ENCODE measurements around the gene ACAD10. TPM values are rescaled to one million over a fixed set of nuclear protein-coding genes. Genes with fewer than 3 reads are reported as not detected.

ACAD10 gene
- total and polyA plus RNA-seq, 10 of the 15 experiments (the other 5 are each of a cell fraction or from before 2014, with no cell fraction given), result 2.9 to 21.9 (median 17.5) TPM

- H3K4me2 ChIP-seq (ENCODE audit: control insufficient read depth, insufficient read depth), result no peak overlapping the region
- intact Hi-C loops (cut with micrococcal nuclease; ENCODE audit: unreplicated experiment), result no loop called here
- no peak overlapping the region for H2AFZ ChIP-seq (ENCODE audit: control insufficient read depth, low read depth, low read length)
- H3K27ac ChIP-seq (ENCODE audit: control insufficient read depth, insufficient read depth), result no peak overlapping the region
- no peaks in the 10 kb centered on the region for H4K20me1 ChIP-seq (ENCODE audit: control insufficient read depth, insufficient read depth)
- BruUV-seq (replicated peaks), result no TSS peak
- no peak overlapping the region for H3K4me3 ChIP-seq
- 93% methylated on average over 7 of the region's 7 CpGs for WGBS (ENCODE audit: insufficient coverage, insufficient replicate concordance, low lambda C conversion rate, missing lambda C conversion rate)
- ChIA-PET RAD21 (ENCODE audit: unreplicated experiment) (interaction anchor here (0.7 kb wide), 1 partner anchor 64 kb away, joined by 3 read pairs; no protein-coding TSS in a partner anchor), POLR2A (no interaction called here), CTCF (no interaction called here), SMC1A (ENCODE audit: uncharacterized antibody, unreplicated experiment) (no interaction called here)
- H3K79me2 ChIP-seq (ENCODE audit: control insufficient read depth, insufficient read depth, low read length), result no peaks in the 10 kb centered on the region
- H3K36me3 ChIP-seq (ENCODE audit: control insufficient read depth in 2 of 2, insufficient read depth in 2 of 2, low read length in 1 of 2), result peaks cover 0 to 14% of the 10 kb centered on the region in 2 experiments; a peak in 3 of 4 replicates
- no peak for DNase-seq (ENCODE audit: low read depth, low spot score)
- H3K9ac ChIP-seq (ENCODE audit: control insufficient read depth, insufficient read depth, low read length), result no peak overlapping the region
- H3K4me1 ChIP-seq (ENCODE audit: control insufficient read depth, insufficient read depth, low read length), result no peaks in the 10 kb centered on the region
- no peak for FAIRE-seq
- TF ChIP-seq SMC3 (IDR thresholded peaks at IDR 0.05; ENCODE audit: borderline replicate concordance, low read length), result no peak
- TF ChIP-seq EGR1 (IDR thresholded peaks at IDR 0.05; ENCODE audit: borderline replicate concordance in 1 of 2, low read depth in 2 of 2, low read length in 2 of 2), result no peak
- no peak for TF ChIP-seq BACH1 (IDR thresholded peaks at IDR 0.05; ENCODE audit: borderline replicate concordance)
- TF ChIP-seq ASH2L (IDR thresholded peaks at IDR 0.05; ENCODE audit: borderline replicate concordance, low read depth), result no peak
- no peak for TF ChIP-seq HCFC1 (IDR thresholded peaks at IDR 0.05; ENCODE audit: low read length)
- TF ChIP-seq CEBPB (IDR thresholded peaks at IDR 0.05; ENCODE audit: borderline replicate concordance in 1 of 2, low read depth in 2 of 2, low read length in 2 of 2), result no peak
- no peak for TF ChIP-seq IRF4 (IDR thresholded peaks at IDR 0.05; ENCODE audit: low read depth, low read length)
- TF ChIP-seq NRF1 (conservative IDR thresholded peaks at IDR 0.05; ENCODE audit: low read depth, low read length), result no peak
- TF ChIP-seq FOS (IDR thresholded peaks at IDR 0.05; ENCODE audit: borderline replicate concordance, extremely low read depth, insufficient read length), result no peak
- TF ChIP-seq KLF5 (IDR thresholded peaks at IDR 0.05; ENCODE audit: partially characterized antibody), result no peak
- no peak for TF ChIP-seq SMAD5 (IDR thresholded peaks at IDR 0.05; ENCODE audit: low read depth)
- no peak for TF ChIP-seq NR2F1 (conservative IDR thresholded peaks at IDR 0.05)
- ATAC-seq, result no peak
- no peaks in the 10 kb centered on the region for H3K27me3 ChIP-seq (replicated peaks in 1 of 2; ENCODE audit: control insufficient read depth in 2 of 2, insufficient read depth in 2 of 2, low read length in 1 of 2)
- in situ Hi-C loops (cut with MboI), result no loop called here
- no peaks in the 10 kb centered on the region for H3K9me3 ChIP-seq (replicated peaks; ENCODE audit: control insufficient read depth, insufficient read depth, low read length)
Measured at GRCh38 chr12:111748867-111749266, 63.0 kb downstream of the ACAD10 start.
